ENCODE results near the gene PARVB.

The PARVB gene

DNA sequence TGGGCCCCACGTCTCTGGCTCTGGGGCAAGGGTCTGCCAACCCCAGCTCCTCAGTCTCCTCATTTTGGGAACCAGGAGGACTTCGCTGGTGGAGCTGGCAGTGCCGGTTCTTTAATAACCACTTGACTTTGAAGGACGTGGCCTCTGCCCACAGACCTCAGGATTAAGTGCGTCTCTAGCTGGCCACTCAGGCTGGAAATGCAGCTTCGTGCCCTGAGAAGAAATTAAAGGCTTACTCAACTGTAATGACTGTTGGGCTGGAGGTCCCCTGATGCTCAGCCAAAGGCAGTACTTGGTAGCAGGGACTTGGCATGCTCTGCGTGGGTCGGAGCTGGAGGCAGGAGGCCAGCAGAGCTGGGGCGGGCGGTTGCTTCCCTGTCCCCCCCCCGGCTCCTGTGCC, 139.9 kb downstream of the PARVB start:
- no peaks in the 10 kb centered on the region for H3K9me3 ChIP-seq (ENCODE audit: control insufficient read depth, low read depth, low read length)
- H3K27ac ChIP-seq (ENCODE audit: low read length) = no peak overlapping the region
- no peak overlapping the region for H3K4me3 ChIP-seq (ENCODE audit: low read length)
- no peaks in the 10 kb centered on the region for H3K36me3 ChIP-seq (ENCODE audit: control insufficient read depth, low read depth, low read length)
- H3K4me1 ChIP-seq (ENCODE audit: control insufficient read depth, low read depth, low read length) = peaks cover 6% of the 10 kb centered on the region
- no peaks in the 10 kb centered on the region for H3K27me3 ChIP-seq (ENCODE audit: control insufficient read depth, insufficient read depth, low read length)
- no peak overlapping the region for H3K9ac ChIP-seq (ENCODE audit: low read length)

DNA sequence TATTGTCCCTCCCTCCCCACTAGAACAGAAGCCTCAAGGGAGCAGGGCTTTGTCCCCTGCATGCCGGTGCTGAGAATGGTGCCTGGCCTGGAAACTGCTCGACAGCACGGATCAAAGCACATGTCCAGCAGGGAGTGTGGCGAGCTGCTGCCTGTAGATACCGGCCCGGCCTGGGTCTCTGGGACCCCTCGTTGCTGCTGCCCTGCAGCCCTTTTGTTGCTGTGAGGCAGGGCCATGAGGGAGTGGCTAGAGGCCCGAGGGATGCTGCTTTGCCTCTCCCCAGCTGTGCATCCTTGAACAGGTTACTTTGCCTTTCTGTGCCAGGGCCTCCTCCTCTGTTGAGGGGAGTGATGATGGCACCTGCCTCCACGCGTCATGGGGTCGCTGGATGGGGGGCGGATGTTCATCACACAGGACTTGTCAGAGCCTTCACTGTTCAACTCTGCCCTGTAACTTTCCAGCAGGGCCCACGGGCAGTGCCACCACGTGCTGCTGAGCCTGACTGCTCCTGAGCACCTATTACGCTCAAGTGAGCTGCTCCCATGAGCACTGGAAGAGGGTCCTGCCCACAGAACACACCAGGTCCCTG, 141.3 kb downstream of the PARVB start:
- Histone ChIP-seq H3K4me3 (ENCODE audit: low read length) (no peak overlapping the region), H3K27ac (ENCODE audit: low read length) (no peak overlapping the region), H3K27me3 (ENCODE audit: control insufficient read depth, insufficient read depth, low read length) (no peaks in the 10 kb centered on the region), H3K4me1 (ENCODE audit: control insufficient read depth, low read depth, low read length) (peaks cover 4% of the 10 kb centered on the region), H3K36me3 (ENCODE audit: control insufficient read depth, low read depth, low read length) (no peaks in the 10 kb centered on the region), H3K9me3 (ENCODE audit: control insufficient read depth, low read depth, low read length) (no peaks in the 10 kb centered on the region), H3K9ac (ENCODE audit: low read length) (no peak overlapping the region)

DNA sequence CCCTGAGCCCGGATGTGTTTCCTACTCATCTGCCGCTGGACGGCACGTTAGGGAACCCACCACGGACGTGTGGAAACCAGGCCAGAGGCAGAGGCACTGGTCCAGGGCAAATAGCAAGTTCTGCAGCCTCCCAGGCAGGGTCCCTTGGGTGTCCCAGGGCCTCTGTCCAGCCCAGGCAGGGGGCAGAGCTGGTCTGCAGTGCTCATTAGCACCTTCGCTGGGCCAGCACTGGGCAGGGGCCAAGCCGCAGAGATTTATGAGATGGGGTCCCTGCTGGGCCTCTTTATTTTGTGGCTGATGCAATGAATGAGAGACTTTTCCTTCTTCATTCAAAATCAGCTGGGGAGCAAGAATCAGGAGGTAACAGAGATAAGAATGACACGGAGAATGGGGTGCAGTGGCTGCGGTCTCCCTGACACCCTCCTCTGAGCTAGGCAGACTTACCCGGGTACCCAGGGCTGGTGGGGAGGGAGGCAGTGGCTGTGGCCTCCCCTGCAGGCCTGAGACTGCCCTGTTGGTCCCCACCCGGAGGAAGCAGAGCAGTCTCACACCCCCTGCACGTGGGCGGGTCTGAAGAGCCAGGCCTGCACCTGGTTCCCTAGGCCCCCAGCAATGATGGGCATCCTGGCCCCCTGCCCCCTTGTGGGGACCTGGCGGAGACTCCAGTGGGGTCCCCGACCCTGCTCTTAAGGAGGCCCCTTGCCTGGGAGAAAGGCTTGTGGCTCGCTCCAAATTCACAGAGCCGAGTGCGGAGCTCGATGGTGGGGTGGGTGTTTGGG, 142.6 kb downstream of the PARVB start:
- Histone ChIP-seq H3K36me3 (ENCODE audit: control insufficient read depth, low read depth, low read length) (no peaks in the 10 kb centered on the region), H3K9ac (ENCODE audit: low read length) (no peak overlapping the region), H3K27me3 (ENCODE audit: control insufficient read depth, insufficient read depth, low read length) (no peaks in the 10 kb centered on the region), H3K4me1 (ENCODE audit: control insufficient read depth, low read depth, low read length) (peaks cover 8% of the 10 kb centered on the region), H3K9me3 (ENCODE audit: control insufficient read depth, low read depth, low read length) (no peaks in the 10 kb centered on the region), H3K4me3 (ENCODE audit: low read length) (no peak overlapping the region), H3K27ac (ENCODE audit: low read length) (no peak overlapping the region)

DNA sequence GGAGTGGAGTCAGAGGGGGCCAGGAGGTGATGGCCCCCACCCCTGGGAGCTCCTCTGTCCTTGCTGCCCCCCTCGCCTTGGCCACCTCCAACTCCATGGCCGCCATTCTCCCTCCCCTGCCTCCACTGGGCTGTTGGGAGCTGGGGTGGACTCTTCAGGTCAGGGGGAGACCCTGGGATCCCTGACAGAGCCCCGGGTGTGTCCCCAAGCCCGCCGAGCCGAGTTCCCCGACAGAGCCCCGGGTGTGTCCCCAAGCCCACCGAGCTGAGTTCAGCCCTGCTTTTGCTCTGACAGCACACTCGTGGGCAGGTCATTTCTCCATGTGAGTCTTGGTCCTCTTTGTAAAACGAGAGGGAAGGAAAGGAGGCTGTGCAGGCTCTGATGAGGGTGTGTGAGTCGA, 143.4 kb downstream of the PARVB start:
- Histone ChIP-seq H3K27ac (ENCODE audit: low read length) (no peak overlapping the region), H3K9me3 (ENCODE audit: control insufficient read depth, low read depth, low read length) (no peaks in the 10 kb centered on the region), H3K4me3 (ENCODE audit: low read length) (no peak overlapping the region), H3K36me3 (ENCODE audit: control insufficient read depth, low read depth, low read length) (no peaks in the 10 kb centered on the region), H3K27me3 (ENCODE audit: control insufficient read depth, insufficient read depth, low read length) (no peaks in the 10 kb centered on the region), H3K9ac (ENCODE audit: low read length) (no peak overlapping the region), H3K4me1 (ENCODE audit: control insufficient read depth, low read depth, low read length) (peaks cover 12% of the 10 kb centered on the region)

DNA sequence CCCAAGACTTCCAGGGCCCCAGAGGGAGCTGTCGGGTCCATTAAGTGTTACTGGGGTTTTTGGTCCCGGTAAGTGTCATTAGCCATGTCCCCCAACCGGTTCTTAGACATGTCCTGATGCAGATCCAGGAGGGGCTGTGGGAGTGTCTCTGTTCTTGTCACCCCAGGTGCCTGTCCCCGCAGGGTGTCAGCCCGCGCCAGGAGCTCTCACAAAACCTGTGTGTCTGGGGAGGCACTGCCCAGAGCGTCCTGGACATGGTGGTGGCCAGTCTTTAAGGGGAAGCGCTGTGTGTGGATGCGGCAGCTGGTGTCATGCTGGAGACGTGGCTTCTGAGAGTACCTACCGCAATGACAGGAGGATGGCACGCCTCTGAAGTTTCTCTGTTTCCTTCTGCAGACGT, 144.1 kb downstream of the PARVB start:
- no peak overlapping the region for H3K4me3 ChIP-seq (ENCODE audit: low read length)
- H3K27me3 ChIP-seq (ENCODE audit: control insufficient read depth, insufficient read depth, low read length) = no peaks in the 10 kb centered on the region
- no peak overlapping the region for H3K9ac ChIP-seq (ENCODE audit: low read length)
- H3K4me1 ChIP-seq (ENCODE audit: control insufficient read depth, low read depth, low read length) = peaks cover 19% of the 10 kb centered on the region
- H3K36me3 ChIP-seq (ENCODE audit: control insufficient read depth, low read depth, low read length) = no peaks in the 10 kb centered on the region
- H3K9me3 ChIP-seq (ENCODE audit: control insufficient read depth, low read depth, low read length) = no peaks in the 10 kb centered on the region
- H3K27ac ChIP-seq (ENCODE audit: low read length) = no peak overlapping the region

DNA sequence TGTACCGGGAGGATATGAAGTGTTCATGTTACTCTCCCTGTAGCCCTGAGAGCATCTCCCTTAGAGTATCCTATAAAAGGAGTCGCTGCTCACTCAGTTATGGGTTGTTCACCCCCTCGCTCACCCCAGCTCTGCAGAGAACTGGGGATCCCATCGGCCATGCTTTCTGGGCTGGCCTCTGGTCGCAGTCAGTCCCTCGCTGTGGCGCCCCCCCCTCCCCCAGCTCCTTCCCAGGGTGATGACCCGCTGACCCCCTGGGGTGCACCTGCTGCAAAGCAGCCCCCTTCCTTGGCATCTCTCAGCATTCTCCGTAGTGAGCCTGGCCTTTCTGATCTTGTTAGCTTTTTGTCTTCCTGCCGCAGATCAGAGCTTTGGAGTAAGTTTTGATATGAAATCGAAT, 146.4 kb downstream of the PARVB start:
- Histone ChIP-seq H3K36me3 (ENCODE audit: control insufficient read depth, low read depth, low read length) (no peaks in the 10 kb centered on the region), H3K4me3 (ENCODE audit: low read length) (no peak overlapping the region), H3K4me1 (ENCODE audit: control insufficient read depth, low read depth, low read length) (peaks cover 24% of the 10 kb centered on the region), H3K27me3 (ENCODE audit: control insufficient read depth, insufficient read depth, low read length) (no peaks in the 10 kb centered on the region), H3K27ac (ENCODE audit: low read length) (no peak overlapping the region), H3K9ac (ENCODE audit: low read length) (no peak overlapping the region), H3K9me3 (ENCODE audit: control insufficient read depth, low read depth, low read length) (no peaks in the 10 kb centered on the region)

DNA sequence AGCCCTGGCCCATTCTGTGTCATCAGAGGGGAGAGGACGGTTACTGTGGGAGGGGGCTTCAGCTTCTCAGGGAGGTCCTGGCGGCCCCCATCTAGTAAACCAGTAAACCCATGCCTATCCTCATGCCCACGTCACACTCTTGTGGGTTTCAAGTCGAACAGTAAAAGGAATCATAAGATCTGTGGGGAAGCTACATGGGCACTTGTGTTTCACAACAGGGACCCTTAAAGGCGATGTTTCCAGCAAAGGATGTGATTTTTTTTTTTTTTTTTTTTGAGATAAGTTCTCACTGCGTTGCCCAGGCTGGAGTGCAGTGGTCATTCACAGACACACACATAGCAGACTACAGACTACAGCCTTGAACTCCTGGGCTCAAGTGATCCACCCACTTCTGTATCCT, 147.5 kb downstream of the PARVB start:
- no peak overlapping the region for H3K9ac ChIP-seq (ENCODE audit: low read length)
- no peak overlapping the region for H3K27ac ChIP-seq (ENCODE audit: low read length)
- no peak overlapping the region for H3K4me3 ChIP-seq (ENCODE audit: low read length)
- H3K9me3 ChIP-seq (ENCODE audit: control insufficient read depth, low read depth, low read length) = no peaks in the 10 kb centered on the region
- no peaks in the 10 kb centered on the region for H3K36me3 ChIP-seq (ENCODE audit: control insufficient read depth, low read depth, low read length)
- H3K27me3 ChIP-seq (ENCODE audit: control insufficient read depth, insufficient read depth, low read length) = no peaks in the 10 kb centered on the region
- H3K4me1 ChIP-seq (ENCODE audit: control insufficient read depth, low read depth, low read length) = peaks cover 24% of the 10 kb centered on the region

DNA sequence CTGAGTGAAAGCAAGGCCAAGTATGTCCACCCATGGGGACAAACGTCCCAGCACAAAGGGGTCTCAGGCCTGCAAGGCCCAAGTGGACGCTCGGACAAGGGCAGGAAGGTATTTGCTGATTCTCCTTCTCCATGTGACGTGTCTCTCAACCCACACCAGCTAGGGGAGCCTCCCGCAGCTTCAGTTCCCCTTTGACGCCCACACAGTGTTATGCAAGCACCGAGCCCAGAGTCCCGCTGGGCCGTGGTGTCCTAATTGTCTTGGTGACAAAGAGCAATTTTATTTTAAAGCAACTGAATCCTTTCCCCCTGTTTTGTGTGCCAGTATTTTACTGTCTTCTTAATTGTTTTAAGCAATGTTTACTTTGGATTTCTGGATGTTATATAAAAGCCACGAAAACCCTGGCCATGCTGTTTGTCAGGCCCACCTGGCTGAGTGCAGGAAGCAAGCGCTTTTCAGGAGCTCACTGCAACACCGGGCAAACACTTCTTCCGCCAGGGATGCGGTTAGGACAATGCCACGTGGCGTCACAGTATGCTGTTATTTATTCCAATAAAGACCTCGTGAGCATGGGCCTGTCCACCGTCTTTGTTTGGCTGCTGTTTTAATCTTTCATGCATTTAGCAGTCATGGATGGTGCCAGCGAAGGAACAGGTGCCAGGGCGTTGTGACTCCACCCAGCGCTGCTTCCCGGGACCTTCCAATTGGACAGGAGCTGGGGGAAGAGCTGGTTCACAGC, 148.4 kb downstream of the PARVB start:
- no peaks in the 10 kb centered on the region for H3K36me3 ChIP-seq (ENCODE audit: control insufficient read depth, low read depth, low read length)
- H3K9me3 ChIP-seq (ENCODE audit: control insufficient read depth, low read depth, low read length) = no peaks in the 10 kb centered on the region
- no peaks in the 10 kb centered on the region for H3K27me3 ChIP-seq (ENCODE audit: control insufficient read depth, insufficient read depth, low read length)
- no peak overlapping the region for H3K9ac ChIP-seq (ENCODE audit: low read length)
- H3K4me3 ChIP-seq (ENCODE audit: low read length) = no peak overlapping the region
- H3K27ac ChIP-seq (ENCODE audit: low read length) = no peak overlapping the region
- peaks cover 24% of the 10 kb centered on the region for H3K4me1 ChIP-seq (ENCODE audit: control insufficient read depth, low read depth, low read length)

DNA sequence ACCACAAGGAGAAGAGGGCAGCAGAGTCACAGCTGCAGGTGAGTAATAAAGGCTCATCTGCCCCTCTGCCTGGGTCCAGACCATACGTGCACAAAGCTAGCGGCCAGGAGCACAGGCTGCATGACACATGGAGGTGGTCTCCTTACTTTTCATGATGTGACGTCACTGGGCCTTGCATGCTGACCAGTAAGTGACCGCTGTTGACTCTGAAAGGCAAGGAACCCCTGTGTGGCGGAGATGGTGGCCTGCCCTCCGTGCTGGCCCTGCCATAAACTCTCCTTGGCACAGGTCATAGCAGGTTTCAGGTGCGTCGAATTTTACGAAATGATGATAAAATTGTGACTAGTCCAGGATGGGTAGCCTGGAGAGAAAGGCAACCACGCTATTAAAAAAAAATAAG, 149.1 kb downstream of the PARVB start:
- Histone ChIP-seq H3K4me1 (ENCODE audit: control insufficient read depth, low read depth, low read length) (peaks cover 24% of the 10 kb centered on the region), H3K9ac (ENCODE audit: low read length) (no peak overlapping the region), H3K4me3 (ENCODE audit: low read length) (no peak overlapping the region), H3K36me3 (ENCODE audit: control insufficient read depth, low read depth, low read length) (no peaks in the 10 kb centered on the region), H3K27me3 (ENCODE audit: control insufficient read depth, insufficient read depth, low read length) (no peaks in the 10 kb centered on the region), H3K27ac (ENCODE audit: low read length) (no peak overlapping the region), H3K9me3 (ENCODE audit: control insufficient read depth, low read depth, low read length) (no peaks in the 10 kb centered on the region)

DNA sequence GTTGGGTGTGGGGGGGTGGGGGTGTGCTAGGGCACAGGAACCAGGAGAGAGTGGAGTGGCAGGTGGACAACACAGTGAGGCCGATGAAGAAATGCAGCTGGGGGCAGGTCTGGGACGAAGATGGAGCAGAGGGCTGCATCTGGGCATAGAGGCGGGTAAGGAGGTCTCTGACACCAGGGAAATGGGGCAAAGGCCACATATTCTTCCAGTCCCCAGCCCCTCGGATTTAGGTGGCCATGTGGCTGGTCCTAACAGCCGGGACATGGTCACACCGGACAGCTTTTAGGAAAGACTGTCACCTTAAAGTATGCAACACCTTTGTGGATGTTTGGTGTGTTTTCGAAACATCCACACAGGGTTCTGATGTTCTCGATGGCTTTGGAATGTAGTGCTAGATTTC, 151.6 kb downstream of the PARVB start:
- no peaks in the 10 kb centered on the region for H3K27me3 ChIP-seq (ENCODE audit: control insufficient read depth, insufficient read depth, low read length)
- no peaks in the 10 kb centered on the region for H3K9me3 ChIP-seq (ENCODE audit: control insufficient read depth, low read depth, low read length)
- H3K27ac ChIP-seq (ENCODE audit: low read length) = no peak overlapping the region
- H3K9ac ChIP-seq (ENCODE audit: low read length) = no peak overlapping the region
- H3K4me3 ChIP-seq (ENCODE audit: low read length) = no peak overlapping the region
- H3K36me3 ChIP-seq (ENCODE audit: control insufficient read depth, low read depth, low read length) = no peaks in the 10 kb centered on the region
- peaks cover 31% of the 10 kb centered on the region for H3K4me1 ChIP-seq (ENCODE audit: control insufficient read depth, low read depth, low read length)

DNA sequence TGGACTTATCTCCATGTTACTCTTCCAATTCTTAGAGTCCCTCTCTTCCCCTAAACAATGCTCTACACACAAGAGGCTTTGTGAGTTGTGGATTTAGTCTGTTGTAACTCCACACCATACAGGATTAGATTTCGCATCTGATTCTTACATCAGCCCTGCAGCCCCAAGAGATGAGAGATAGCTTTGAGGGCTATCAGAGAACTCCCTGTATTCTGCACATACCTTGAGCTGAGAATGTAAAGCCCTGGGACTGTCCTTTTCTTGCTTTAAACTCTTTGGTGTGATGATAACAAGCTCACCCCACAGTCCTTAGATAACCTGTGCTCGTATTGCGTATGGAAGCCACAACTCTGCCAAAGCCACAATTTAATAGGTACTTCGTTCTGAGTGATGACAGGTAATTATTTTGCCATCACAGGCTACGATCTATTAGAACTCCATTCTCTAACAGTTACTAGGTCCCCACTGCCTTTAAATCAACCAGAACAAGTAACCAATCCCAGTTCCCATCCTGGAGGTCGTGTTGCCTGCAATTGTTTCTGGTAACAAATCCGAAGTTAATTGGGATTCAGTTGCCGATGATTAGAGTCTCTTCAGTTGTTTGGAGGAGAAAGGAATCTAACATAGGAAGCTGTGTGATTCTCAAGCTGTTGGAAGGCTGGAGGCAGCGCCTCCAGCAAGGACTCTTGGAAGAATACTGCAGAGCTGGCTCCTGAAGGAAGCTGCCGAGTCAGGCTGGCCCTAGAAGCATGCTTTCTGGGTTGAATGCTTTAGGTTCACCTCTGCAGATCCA, 155.3 kb downstream of the PARVB start:
- H3K9ac ChIP-seq (ENCODE audit: low read length) = no peak overlapping the region
- H3K4me3 ChIP-seq (ENCODE audit: low read length) = no peak overlapping the region
- no peak overlapping the region for H3K27ac ChIP-seq (ENCODE audit: low read length)
- H3K4me1 ChIP-seq (ENCODE audit: control insufficient read depth, low read depth, low read length) = peaks cover 14% of the 10 kb centered on the region
- H3K27me3 ChIP-seq (ENCODE audit: control insufficient read depth, insufficient read depth, low read length) = no peaks in the 10 kb centered on the region
- no peaks in the 10 kb centered on the region for H3K9me3 ChIP-seq (ENCODE audit: control insufficient read depth, low read depth, low read length)
- no peaks in the 10 kb centered on the region for H3K36me3 ChIP-seq (ENCODE audit: control insufficient read depth, low read depth, low read length)

Measured in iPS-18a (cell line).